ENCODE results near the gene FLT3. TPM values are rescaled to one million over a fixed set of nuclear protein-coding genes. Genes with fewer than 3 reads are reported as not detected.
"Not testable (repeated sequence)": the region's sequence is repeated elsewhere in the genome, so short reads cannot be mapped to it uniquely, and the experiment has no call there.

FLT3 gene
- total and polyA plus RNA-seq, 2 experiments from 2014 or later, result 0.06 TPM; not detected in 1

DNA sequence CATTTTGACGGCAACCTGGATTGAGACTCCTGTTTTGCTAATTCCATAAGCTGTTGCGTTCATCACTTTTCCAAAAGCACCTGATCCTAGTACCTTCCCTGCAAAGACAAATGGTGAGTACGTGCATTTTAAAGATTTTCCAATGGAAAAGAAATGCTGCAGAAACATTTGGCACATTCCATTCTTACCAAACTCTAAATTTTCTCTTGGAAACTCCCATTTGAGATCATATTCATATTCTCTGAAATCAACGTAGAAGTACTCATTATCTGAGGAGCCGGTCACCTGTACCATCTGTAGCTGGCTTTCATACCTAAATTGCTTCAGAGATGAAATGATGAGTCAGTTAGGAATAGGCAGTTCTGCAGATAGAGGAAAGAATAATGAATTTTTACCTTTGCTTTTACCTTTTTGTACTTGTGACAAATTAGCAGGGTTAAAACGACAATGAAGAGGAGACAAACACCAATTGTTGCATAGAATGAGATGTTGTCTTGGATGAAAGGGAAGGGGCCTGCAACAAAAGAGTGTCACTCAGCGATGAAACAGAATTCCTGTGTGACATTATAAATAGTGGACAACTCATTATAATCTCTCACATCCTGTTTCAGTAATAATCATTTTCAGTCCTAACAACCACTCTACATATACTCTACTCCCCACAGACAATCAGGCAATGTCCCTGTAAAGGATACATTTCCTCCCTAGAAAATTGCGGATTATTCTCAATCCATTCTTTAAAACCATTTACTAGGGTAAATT, 66.3 kb downstream of the FLT3 start:
- Histone ChIP-seq H3K36me3 (no peaks in the 10 kb centered on the region), H3K4me1 (ENCODE audit: low read depth) (no peaks in the 10 kb centered on the region), H3K9me3 (ENCODE audit: low read depth) (no peaks in the 10 kb centered on the region), H3K4me3 (no peak overlapping the region), H3K27ac (no peak overlapping the region), H3K27me3 (no peaks in the 10 kb centered on the region)
- DNase-seq (ENCODE audit: low read depth in 1 of 2, low spot score in 1 of 2), result no peak
- TF ChIP-seq, protein P1, sequence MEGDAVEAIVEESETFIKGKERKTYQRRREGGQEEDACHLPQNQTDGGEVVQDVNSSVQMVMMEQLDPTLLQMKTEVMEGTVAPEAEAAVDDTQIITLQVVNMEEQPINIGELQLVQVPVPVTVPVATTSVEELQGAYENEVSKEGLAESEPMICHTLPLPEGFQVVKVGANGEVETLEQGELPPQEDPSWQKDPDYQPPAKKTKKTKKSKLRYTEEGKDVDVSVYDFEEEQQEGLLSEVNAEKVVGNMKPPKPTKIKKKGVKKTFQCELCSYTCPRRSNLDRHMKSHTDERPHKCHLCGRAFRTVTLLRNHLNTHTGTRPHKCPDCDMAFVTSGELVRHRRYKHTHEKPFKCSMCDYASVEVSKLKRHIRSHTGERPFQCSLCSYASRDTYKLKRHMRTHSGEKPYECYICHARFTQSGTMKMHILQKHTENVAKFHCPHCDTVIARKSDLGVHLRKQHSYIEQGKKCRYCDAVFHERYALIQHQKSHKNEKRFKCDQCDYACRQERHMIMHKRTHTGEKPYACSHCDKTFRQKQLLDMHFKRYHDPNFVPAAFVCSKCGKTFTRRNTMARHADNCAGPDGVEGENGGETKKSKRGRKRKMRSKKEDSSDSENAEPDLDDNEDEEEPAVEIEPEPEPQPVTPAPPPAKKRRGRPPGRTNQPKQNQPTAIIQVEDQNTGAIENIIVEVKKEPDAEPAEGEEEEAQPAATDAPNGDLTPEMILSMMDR (IDR thresholded peaks at IDR 0.05; ENCODE audit: low read depth, low read length), result no peak

DNA sequence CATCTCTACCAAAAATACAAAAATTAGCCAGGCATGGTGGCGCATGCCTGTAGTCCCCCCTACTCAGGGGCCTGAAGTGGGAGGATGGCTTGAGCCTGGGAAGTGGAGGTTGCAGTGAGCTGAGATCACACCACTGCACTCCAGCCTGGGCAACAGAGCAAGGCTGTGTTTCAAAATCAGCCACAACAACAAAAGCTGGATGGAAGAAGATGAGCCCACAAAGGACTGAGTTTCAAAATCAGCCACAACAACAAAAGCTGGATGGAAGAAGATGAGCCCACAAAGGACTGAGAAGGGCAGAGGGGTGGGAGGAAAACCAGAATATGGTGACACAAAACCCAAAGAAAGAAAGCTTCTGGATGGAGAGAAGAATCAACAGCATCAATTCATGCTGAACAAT, 67.9 kb downstream of the FLT3 start:
- H3K4me1 ChIP-seq (ENCODE audit: low read depth); DNase-seq (ENCODE audit: low read depth in 1 of 2, low spot score in 1 of 2); H3K27ac ChIP-seq; H3K36me3 ChIP-seq; H3K27me3 ChIP-seq; H3K4me3 ChIP-seq; H3K9me3 ChIP-seq (ENCODE audit: low read depth): not testable (repeated sequence)

DNA sequence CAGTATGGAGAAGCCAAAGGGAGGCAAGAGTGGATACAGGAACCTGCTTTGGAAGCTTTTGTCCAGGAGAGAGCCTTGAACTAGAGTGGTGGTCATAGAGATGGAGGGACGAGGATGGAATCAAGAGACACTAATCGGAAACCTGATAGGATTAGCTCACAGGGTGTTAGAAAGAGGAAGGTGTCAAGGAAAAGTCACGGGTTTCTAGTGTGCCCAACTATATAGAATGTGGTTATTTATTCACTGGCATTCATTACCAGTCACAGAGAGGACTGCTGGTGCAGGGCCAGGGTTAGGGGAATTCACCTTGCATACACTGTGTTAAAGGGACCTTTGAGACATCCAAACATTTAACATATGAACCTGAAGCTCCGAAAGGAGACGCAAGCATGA, 68.5 kb downstream of the FLT3 start:
- H3K36me3 ChIP-seq, result no peaks in the 10 kb centered on the region
- no peak overlapping the region for H3K4me3 ChIP-seq
- H3K27ac ChIP-seq, result no peak overlapping the region
- H3K4me1 ChIP-seq (ENCODE audit: low read depth), result no peaks in the 10 kb centered on the region
- no peak for DNase-seq (ENCODE audit: low read depth in 1 of 2, low spot score in 1 of 2)
- H3K27me3 ChIP-seq, result no peaks in the 10 kb centered on the region
- no peaks in the 10 kb centered on the region for H3K9me3 ChIP-seq (ENCODE audit: low read depth)
- TF ChIP-seq, protein P1 (IDR thresholded peaks at IDR 0.05; ENCODE audit: low read depth, low read length), result no peak

DNA sequence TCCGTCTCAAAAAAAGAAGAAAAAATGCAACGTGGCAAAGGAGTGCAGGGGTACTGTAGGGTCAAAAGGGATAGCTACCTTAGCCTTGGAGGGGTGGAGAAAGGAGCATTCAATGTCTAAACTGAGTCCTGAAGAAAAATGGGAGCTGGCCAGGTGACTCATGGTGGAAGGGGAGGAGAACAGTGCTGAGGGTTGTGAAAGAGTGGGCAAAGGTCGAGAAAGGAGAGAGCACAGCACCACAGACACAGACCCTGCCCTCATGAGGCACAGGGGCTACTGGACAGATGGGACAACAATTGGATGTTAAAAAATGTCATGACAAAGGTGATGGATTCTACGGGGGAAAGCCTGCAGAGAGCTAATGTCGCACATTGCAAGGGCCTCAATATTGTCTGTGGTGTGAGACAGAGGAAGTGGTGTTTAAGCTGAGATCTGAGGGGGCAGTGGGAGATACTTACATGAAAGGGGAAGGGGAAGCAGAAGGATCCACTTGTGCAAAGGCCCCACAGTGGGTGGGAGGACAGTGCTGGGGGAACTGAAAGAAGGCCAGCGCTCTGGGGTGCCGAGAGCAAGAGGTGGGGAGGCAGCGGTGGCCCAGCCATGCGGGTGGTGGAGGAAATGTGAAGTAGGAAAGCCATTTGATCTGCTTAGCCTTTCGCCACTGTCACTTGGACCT, 69.0 kb downstream of the FLT3 start:
- no peak for DNase-seq (ENCODE audit: low read depth in 1 of 2, low spot score in 1 of 2)
- Histone ChIP-seq H3K27me3 (no peaks in the 10 kb centered on the region), H3K27ac (no peak overlapping the region), H3K36me3 (no peaks in the 10 kb centered on the region), H3K9me3 (ENCODE audit: low read depth) (no peaks in the 10 kb centered on the region), H3K4me3 (no peak overlapping the region), H3K4me1 (ENCODE audit: low read depth) (no peaks in the 10 kb centered on the region)
- TF ChIP-seq, protein P1 (IDR thresholded peaks at IDR 0.05; ENCODE audit: low read depth, low read length), result no peak

DNA sequence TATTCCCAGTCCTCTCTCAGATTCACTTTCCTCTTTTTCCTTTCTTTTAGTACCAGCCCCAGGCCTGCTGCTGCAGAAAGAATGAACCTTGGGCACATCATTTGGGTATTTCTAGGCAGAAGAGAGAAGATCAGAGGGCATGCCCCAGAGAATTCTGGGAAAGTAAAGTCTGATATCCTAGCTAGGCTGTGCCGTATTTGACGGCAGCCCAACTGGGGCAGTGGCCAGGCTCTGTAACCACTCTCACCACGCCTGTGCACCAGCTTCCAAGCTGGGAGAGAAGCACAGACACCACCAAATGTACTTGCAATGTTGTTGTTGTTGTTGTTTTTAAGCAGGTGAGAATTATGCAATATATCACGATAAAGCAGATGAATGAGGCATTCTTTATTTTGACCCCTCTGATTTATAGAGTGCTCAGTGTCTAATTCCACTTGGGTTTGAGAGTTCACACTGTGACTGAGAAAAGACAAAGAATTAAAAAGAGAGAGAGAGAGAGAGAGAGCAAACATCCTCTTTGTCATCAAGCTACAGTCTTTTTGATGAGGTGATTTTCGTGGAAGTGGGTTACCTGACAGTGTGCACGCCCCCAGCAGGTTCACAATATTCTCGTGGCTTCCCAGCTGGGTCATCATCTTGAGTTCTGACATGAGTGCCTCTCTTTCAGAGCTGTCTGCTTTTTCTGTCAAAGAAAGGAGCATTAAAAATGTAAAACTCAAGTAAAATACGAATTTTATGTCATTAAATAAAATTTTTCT, 72.6 kb downstream of the FLT3 start:
- TF ChIP-seq, protein P1 (IDR thresholded peaks at IDR 0.05; ENCODE audit: low read depth, low read length), result no peak
- no peak for DNase-seq (ENCODE audit: low read depth in 1 of 2, low spot score in 1 of 2)
- H3K4me3 ChIP-seq, result no peak overlapping the region
- H3K9me3 ChIP-seq (ENCODE audit: low read depth), result no peaks in the 10 kb centered on the region
- no peak overlapping the region for H3K27ac ChIP-seq
- no peaks in the 10 kb centered on the region for H3K36me3 ChIP-seq
- peaks cover 6% of the 10 kb centered on the region for H3K4me1 ChIP-seq (ENCODE audit: low read depth)
- H3K27me3 ChIP-seq, result no peaks in the 10 kb centered on the region

Data from cardiac muscle cell (in vitro differentiated cells and primary cell).